GM11168 (cell line): ENCODE results near the gene RRH.
"Not testable (repeated sequence)": the region's sequence is repeated elsewhere in the genome, so short reads cannot be mapped to it uniquely, and the experiment has no call there.

Experiments used
- in situ Hi-C: fragments of 300-500 bp; cut with MboI; formaldehyde crosslinking; loops from one replicate; pipeline ENCODE4 v1.12.0; 2022; ENCODE audit warnings: low sequenced_read_pairs; ENCODE audit not compliant: unreplicated experiment

RRH gene

DNA sequence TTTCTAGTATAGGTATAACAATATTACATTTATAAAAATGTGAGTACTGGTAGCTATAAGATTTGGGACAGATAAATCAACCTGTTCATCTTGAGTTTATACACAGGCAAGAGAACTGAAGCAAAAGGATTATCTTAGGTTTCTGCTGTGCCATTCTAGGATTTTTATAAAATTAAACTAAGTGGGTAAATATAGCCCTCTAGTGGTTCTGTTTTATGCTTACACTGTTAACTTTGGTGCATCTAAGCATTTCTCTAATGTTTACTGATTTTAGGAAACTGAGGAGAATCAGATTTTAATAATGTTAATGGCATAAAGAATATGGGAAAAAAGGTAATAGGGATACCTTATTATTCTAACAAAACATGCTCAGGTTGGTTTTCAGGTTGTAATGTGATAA is 1.1 kb upstream of the RRH start:
- in situ Hi-C loops, result no loop called here

DNA sequence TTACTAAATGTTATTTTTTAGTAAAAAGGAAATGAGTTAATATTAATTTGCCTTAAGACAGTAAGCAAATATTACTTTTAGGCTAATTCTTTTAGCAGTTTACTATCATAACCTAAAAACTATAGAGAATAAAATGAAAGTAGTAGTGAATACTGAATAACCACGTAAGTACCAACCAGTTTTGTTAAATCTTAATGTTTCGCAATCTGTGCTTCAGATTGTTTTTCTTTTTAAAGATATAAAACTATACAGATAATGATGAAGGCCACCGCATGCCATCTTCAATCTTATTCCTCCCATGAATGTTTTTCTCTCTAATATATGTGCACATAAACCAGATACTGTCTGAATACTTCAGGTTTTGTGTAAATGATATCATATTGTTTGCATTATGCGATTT is 6.0 kb downstream of the RRH start:
- in situ Hi-C loops, result no loop called here

DNA sequence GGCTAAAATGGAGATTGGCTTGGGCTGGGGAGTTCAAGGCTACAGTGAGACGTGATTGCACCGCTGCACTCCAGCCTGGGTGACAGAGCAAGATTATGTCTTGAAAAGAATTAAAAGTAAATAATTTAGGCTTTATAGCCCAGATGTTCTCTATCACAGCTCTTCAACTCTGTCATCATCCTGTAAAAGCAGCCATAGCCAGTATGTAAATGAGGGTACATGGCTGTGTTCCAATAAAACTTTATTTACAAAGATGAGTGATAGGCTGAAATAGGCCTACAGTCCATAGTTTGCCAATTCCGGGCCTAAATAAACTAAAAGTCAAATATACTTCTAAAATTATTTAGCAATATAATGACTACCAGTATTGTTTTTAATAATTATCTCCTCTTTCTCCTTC is 9.2 kb downstream of the RRH start:
- in situ Hi-C loops, result no loop called here

DNA sequence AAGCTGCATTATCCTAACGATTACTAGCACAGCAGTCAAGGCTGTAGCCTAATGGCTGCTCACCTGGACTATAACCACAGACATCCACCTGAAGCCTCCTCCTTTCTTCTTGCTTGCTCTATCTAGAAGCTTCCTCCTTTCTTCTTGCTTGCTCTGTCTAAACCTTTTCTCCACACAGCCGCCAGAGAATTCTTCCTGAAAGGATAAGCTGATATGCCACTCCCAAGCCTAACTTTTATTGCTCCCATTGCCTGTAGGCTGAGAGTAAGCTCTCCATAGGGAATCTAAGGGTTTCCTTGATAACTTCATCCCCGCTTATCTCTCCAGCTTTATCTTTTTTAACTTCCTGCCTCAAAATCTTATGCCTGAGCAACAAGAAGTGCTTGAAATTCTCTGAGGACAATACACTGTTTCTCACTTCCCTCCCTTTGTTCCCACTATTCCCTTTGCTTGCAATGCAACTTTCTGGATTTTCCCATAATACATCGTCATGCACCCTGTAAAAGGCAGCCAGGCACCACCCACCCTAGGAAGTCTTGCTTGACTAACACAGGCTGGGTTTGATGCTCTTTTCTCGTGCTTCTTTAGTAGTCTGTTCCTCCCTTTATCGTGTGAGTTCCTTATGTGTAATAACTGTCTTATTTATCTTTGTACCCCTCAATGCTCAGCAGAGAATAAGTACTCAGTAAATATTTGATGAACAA is 18.8 kb downstream of the RRH start:
- in situ Hi-C loops, result no loop called here

DNA sequence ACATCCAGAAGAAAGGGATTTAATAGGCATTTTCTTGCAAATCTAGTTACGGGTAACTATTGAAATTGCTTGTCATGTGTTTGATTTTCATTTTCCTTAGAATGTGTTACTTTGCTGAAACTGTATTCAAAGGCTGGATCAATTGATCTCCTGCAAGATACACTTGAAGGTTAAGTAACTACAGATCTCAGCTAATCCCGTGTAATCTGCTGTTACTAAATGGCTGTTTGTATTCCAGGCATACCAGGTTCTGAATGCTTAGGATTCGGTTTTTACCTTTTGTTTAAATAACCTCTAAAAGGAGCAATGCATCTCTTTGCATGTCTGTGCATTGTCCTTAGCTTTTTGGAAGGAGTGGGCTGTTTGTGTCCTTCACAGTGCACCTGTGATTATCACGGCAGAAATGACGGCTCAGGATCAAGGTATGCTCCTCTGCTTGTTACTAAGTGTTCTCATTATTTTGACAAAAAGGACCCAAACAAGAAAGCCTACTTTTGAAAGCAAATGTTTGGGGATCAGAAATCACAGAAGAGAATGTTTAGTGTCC is 20.2 kb downstream of the RRH start, which contains the start of gene LRIT3:
Gene LRIT3 (plus strand): TSS at position 212 of the 547 bp plus-strand sequence. CDS start 95 bp downstream, at position 307.
- in situ Hi-C loops, result no loop called here

DNA sequence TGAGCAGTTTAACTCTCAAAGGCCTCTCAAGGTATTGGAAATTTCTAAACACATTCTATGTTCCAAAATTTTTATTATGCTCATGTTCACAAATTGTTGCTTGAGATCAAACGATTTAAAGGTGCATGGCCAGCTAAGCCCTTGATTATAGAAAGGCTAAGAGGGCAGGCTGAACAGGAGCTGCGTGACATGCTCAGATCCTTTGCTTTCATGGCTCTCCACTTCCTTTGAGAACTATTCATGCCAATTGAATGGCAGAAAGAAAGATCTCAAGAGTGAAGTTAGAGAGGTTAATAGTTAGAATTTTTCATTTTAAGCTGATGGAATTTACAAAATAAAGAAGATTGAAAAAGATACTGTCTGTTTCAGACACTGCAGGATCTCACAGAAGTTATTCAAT is 20.7 kb downstream of the RRH start:
- in situ Hi-C loops, result no loop called here

DNA sequence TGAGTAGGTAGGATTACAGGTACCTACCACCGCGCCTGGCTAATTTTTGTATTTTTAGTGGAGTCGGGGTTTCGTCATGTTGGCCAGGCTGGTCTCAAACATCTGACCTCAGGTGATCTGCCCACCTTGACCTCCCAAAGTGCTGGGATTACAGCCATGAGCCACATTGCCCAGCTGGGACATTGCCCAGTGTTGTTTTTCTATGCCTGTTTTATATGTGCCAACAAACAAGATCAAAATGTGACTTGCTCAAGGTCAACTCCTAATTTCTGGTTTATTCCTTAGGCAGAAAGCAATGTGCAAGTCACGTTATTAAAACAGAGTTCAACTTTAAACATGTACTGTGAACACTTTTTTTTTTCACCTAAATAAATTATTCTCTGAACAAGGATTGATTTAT is 22.8 kb downstream of the RRH start:
- in situ Hi-C loops, result no loop called here

DNA sequence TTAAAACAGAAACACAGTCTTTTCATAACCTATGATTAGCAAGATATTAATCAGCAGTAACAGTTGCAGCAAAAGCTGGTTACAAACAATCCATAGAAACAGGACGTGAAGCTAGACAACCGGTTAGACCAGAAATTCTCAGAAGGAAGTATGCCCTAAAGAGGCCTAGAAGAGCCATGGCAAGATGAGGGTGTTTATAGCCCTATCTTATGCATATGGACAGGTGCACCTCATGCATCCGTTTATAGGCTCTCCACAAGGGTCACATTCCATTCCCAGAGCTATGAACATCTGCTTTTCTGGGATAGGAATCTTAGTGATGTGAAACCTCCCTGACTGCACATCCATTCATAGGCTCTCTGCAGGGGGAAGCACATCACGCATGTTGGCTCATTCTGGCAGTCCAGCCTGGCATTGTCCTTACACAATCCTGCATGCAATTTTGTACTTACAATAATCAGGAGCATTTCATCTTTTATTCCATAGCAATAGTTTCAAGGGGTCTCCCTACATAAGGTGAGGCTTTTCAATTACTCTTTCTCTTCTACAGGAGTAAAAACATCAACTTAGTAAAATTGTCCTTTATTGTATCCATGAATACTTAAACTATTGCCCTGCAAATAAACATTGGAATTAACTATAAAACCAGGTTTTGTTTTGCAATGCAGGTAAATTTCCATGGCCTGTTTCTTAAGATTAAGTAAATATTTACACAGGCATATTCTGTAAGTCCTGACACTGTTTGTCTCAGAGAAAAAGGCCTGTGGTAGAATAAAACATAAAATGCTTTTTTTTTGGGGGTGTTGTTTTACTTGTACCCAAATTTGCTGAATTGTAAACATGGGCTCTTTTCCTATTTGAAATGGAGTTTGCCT is 31.9 kb downstream of the RRH start:
- in situ Hi-C loops, result not testable (repeated sequence)

DNA sequence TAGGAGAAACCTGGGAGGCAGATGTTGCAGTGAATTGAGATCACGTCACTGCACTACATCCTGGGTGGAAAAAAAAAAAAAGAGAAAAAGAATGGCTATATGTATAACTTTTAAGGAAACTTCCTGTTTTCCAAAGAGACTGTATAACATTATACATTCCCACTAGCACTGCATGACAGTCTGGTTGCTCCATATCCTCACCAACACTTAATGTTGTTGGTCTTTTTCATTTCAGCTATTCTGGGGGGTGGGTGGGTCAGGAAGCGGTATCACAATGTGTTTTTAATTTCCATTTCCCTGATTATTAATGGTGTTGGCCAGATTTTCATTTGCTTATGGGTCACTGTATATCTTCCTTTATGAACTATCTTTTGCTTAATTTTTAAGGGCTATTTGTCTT is 33.5 kb downstream of the RRH start:
- in situ Hi-C loops, result no loop called here

DNA sequence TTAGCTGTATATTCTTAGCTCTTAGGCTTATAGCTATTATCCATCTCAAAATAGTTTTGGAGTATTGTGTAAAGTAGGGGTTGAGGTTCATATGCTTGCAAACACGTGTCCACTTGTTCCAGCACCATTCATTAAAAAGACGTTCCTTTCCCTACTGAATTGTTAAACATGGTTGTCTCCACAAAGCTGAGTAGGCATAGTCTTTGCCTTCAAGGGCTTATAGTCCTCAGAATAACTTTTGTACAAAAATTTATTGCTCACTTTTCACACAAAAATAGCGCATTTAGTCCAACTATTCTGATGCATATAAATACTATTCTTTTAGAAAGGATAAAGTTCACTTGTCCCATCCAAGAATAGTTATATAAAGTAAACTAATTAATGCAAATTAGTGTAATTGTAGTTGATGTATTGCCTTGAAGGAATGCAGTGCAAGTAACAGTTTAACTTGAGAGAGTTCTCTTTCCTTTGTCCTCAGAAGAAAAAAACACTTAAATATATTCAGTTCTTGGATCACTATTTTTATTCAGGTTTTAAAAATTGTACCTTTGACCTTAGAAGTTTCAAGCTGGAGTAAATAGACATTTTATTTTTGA is 34.2 kb downstream of the RRH start:
- in situ Hi-C loops, result no loop called here

DNA sequence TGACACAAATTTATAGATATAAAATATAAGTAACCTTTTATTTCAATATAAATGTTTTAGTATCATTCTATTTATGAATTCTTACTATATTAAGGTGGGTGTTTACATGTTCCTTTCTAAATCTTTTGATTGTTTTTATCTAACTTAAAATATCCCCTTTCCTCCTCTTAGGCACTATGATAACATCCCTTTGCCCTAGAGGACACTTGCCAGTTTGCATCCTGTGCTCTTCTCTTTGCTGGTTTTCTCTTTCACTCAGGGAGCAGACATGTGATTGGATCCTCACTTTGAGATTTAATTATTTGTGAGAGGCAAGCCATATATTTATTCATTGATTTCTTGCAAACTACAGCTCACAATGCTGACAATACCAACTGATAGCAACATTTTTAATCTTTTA is 36.4 kb downstream of the RRH start:
- in situ Hi-C loops, result no loop called here

DNA sequence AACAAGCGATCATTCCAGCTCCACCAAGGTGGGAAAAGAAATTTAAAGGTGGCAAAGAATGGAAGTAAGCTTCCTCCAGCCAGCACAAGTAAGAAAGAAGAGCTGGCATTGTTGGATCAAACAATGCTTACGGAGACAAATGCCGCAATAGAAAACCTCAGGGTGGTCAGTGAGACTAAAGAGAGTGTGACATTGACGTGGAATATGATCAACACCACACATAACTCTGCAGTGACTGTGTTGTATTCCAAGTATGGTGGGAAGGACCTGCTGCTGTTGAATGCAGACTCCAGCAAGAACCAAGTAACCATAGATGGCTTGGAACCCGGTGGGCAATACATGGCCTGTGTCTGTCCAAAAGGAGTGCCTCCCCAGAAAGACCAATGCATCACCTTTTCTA is 42.3 kb downstream of the RRH start:
- in situ Hi-C loops, result no loop called here

DNA sequence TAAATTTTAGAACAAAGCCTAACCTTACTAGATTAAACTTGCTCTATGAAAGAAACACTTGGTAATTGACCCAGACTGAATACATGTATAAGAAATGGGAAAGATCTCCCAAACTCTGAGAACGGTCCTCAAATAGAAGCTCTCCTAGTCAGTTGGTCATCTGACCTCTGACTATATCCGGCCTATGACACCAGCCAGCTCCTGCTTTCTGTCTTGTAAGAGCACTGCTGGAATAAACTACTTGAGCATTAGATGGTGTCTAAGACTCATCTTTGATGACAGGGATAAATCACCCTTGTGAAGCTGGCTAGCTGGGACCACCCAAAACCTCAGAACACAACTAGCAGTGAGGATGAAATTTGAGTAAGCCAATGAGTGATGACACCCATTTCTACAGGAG is 44.3 kb downstream of the RRH start:
- in situ Hi-C loops, result no loop called here

DNA sequence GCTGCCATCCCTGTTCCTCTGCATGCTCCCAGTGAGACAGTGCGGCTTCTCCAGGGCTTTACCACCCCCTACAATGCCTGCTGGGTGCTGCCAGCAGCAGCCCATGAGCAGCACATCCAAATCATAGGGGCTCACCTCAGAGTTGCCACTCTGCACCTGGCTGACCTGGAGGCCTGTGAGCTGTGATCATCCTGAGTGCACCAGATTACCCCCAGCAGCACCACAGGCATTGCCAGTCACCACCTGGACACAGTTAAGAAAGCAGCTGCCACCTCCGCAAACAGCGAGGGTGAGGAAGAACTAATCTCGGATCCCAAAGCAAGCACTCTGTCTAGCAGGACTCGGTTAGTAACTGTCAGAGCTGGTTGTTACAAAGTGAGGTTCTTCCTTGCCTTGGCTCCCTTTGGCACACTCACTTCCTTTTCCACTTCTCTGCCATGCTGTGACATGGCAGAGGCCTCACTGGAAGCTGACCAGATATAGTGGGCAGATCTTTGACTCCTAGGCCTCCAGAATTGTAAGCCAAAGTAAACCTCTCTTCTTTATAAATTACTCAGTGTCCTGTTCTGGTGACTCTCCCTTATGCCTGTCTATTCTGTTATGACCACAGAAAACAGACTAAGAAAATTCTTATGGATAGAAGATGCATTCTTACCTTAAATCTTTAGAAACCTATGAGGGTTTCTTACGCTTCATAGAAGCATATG is 45.3 kb downstream of the RRH start:
- in situ Hi-C loops, result no loop called here

DNA sequence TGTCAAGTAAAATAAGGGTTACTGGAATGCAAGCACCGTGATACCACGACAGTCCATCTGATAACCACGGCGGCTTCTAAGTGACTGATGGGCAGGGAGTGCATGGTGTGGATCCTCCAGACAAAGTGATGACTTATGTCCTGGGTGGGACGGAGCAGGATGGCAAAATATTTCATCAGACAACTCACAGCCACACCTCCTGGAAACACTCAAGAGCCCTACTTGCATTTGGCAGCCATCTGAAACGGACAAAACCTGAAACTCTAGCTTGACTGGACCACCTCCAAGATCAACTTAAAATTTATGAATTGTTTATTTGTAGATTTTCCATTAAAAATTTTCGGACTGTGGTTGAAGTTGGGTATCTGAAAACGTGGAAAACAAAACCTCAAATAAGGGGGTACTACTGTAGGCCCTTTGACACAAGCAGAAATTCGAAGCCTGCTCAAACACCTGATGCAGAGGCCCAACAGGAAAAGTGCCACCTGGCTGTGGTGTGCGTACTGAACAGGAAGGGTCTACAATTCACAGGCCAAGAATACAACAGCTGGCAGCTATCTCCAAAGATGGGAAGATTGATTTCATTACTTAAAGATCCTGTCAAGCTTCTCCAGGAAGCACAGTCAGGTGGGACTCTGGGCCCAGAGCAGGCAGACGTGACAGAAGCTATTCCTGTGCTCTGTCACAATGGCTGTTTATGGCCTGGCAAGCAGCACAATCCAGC is 46.2 kb downstream of the RRH start:
- in situ Hi-C loops, result no loop called here

DNA sequence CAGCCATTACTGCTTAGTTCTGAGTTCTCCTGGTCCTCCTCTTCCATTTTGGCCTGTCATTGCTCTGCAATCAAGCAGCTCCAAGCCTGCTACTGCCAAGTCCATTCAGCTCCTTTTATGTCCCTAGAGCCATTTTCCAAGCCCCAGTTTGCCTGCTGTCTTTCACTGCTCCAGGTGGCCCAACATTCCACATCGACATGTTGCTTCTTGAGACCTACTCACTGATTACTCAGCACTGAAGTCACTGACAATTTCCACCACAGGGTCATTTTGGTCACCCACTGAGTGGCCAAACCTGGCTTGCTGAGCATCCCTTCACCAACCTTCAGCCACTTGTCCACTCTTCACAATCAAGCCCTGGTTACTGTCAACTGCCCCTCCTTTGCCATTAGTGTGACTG is 47.3 kb downstream of the RRH start:
- in situ Hi-C loops, result no loop called here

DNA sequence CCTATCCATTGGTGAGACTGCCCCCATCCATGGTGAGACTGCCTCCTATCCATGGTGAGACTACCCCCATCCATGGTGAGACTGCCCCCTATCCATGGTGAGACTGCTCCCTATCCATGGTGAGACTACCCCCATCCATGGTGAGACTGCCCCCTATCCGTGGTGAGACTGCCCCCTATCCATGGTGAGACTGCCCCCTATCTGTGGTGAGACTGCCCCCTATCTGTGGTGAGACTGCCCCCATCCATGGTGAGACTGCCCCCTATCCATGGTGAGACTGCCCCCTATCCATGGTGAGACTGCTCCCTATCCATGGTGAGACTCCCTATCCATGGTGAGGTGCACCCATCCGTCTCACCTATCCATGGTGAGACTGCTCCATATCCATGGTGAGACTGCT is 47.8 kb downstream of the RRH start:
- in situ Hi-C loops, result not testable (repeated sequence)

DNA sequence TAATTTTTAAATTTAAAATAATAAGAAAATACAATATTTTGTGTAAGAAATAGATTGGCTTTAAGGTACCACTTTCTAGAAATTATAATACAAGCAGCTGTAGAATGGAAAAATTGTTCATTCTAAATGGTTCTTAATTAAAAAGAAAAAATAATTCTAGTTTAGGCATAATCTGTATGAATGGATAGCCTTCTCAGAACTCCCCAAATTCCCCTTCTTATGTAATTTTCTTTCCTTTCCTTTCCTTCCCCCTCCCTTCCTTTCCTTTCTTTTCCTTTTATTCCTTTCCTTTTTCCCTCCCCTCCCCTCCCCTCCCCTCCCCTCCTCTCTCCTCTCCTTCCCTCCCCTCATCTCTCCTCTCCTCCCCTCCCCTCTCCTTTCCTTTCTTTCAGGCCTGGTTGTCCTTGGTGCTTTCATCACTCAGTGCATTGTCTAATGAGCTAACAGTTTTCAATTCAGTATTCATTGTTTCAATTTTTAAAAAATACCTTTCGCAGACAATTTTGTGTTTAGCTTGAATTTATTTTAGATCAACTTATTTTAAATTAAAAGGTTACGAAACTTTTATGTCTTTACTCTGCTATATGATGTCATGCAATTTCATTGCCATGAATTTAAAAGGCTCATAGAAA is 49.0 kb downstream of the RRH start:
- in situ Hi-C loops, result no loop called here

DNA sequence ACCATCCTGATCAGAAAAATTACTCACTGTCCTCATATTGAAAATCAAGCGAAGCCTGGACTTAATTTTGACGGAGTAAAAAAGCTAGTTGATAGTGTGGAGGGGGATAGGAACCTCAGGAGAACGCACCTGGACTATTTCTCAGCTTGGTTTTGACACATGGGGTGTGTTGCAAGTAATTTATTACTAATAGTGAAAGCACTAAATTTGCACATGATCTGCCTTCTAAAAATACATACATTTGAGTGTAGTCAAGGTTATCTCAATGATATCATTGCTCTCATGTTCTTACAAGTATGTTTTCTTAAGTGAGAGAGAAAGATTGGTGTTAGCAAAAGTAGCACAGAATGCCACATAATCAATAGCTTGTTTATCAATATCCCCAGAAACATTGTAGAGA is 49.6 kb downstream of the RRH start:
- in situ Hi-C loops, result no loop called here
